ENCODE data around the gene SRCIN1.

The SRCIN1 gene

GRCh38 chr17:38578229-38579082, 27.3 kb downstream of the SRCIN1 start:
- DNase-seq = no peak

- DNase-seq = no peak
Measured at GRCh38 chr17:38577645-38578173, 28.0 kb downstream of the SRCIN1 start.

- DNase-seq = no peak
Measured at GRCh38 chr17:38577244-38577643, 28.5 kb downstream of the SRCIN1 start.

GRCh38 chr17:38575781-38576180, 30.0 kb downstream of the SRCIN1 start:
- DNase-seq = no peak

- no peak for DNase-seq
Measured at GRCh38 chr17:38574712-38575111, 31.0 kb downstream of the SRCIN1 start.

- no peak for DNase-seq
Measured at GRCh38 chr17:38572669-38573365, 32.9 kb downstream of the SRCIN1 start.

GRCh38 chr17:38571833-38572668, 33.7 kb downstream of the SRCIN1 start:
- DNase-seq = no peak

- DNase-seq = no peak
Measured at GRCh38 chr17:38569701-38570512, 35.8 kb downstream of the SRCIN1 start.

- DNase-seq = no peak
Measured at GRCh38 chr17:38568845-38569510, 36.8 kb downstream of the SRCIN1 start.

- DNase-seq = no peak
Measured at GRCh38 chr17:38568274-38568673, 37.5 kb downstream of the SRCIN1 start.

- no peak for DNase-seq
Measured at GRCh38 chr17:38567350-38567749, 38.4 kb downstream of the SRCIN1 start.

- no peak for DNase-seq
Measured at GRCh38 chr17:38566666-38567031, 39.1 kb downstream of the SRCIN1 start.

- no peak for DNase-seq
Measured at GRCh38 chr17:38565853-38566665, 39.7 kb downstream of the SRCIN1 start.

- no peak for DNase-seq
Measured at GRCh38 chr17:38564869-38565268, 40.9 kb downstream of the SRCIN1 start.

GRCh38 chr17:38564254-38564837, 41.4 kb downstream of the SRCIN1 start:
- DNase-seq = no peak

GRCh38 chr17:38563362-38564253, 42.1 kb downstream of the SRCIN1 start:
- DNase-seq = no peak

- DNase-seq = no peak
Measured at GRCh38 chr17:38562903-38563302, 42.8 kb downstream of the SRCIN1 start.

- no peak for DNase-seq
Measured at GRCh38 chr17:38562215-38562569, 43.6 kb downstream of the SRCIN1 start.
